ENCODE data around the gene C6orf62.
"Not testable (repeated sequence)": the region's sequence is repeated elsewhere in the genome, so short reads cannot be mapped to it uniquely, and the experiment has no call there.

Gene C6orf62

GRCh38 chr6:24720604-24721460 is 1.9 kb upstream of the C6orf62 start:
- H3K27me3 ChIP-seq (ENCODE audit: control insufficient read depth, insufficient read depth, low read length, poor library complexity, severe bottlenecking): no peaks in the 10 kb centered on the region
- WGBS, 2 experiments: 0 to 1% methylated on average over 60 of the region's 60 CpGs
- peak overlapping the region; percentile 98 for H3K4me3 ChIP-seq (ENCODE audit: insufficient read depth, low read depth, low read length)
- H3K9me3 ChIP-seq (ENCODE audit: control insufficient read depth, low read length): no peaks in the 10 kb centered on the region
- H3K36me3 ChIP-seq (ENCODE audit: control insufficient read depth, insufficient read depth, low read length): peaks cover 5% of the 10 kb centered on the region
- peak overlapping the region; percentile 98 for H3K27ac ChIP-seq (ENCODE audit: insufficient read depth, low read depth, low read length, poor library complexity, severe bottlenecking)
- H3K4me1 ChIP-seq (ENCODE audit: control insufficient read depth, insufficient read depth, low read length): no peaks in the 10 kb centered on the region

GRCh38 chr6:24720131-24720603 is 1.2 kb upstream of the C6orf62 start:
- H3K9me3 ChIP-seq (ENCODE audit: control insufficient read depth, low read length): no peaks in the 10 kb centered on the region
- peaks cover 11% of the 10 kb centered on the region for H3K36me3 ChIP-seq (ENCODE audit: control insufficient read depth, insufficient read depth, low read length)
- no peaks in the 10 kb centered on the region for H3K4me1 ChIP-seq (ENCODE audit: control insufficient read depth, insufficient read depth, low read length)
- H3K27me3 ChIP-seq (ENCODE audit: control insufficient read depth, insufficient read depth, low read length, poor library complexity, severe bottlenecking): no peaks in the 10 kb centered on the region
- WGBS, 2 experiments: 0 to 1% methylated on average over 39 of the region's 39 CpGs
- peak overlapping the region; percentile 98 for H3K27ac ChIP-seq (ENCODE audit: insufficient read depth, low read depth, low read length, poor library complexity, severe bottlenecking)
- H3K4me3 ChIP-seq (ENCODE audit: insufficient read depth, low read depth, low read length): peak overlapping the region; percentile 98

GRCh38 chr6:24718449-24719124 is 367 bp downstream of the C6orf62 start:
- Histone ChIP-seq H3K27me3 (ENCODE audit: control insufficient read depth, insufficient read depth, low read length, poor library complexity, severe bottlenecking) (no peaks in the 10 kb centered on the region), H3K27ac (ENCODE audit: insufficient read depth, low read depth, low read length, poor library complexity, severe bottlenecking) (no peak overlapping the region), H3K4me1 (ENCODE audit: control insufficient read depth, insufficient read depth, low read length) (no peaks in the 10 kb centered on the region), H3K9me3 (ENCODE audit: control insufficient read depth, low read length) (no peaks in the 10 kb centered on the region), H3K36me3 (ENCODE audit: control insufficient read depth, insufficient read depth, low read length) (peaks cover 25% of the 10 kb centered on the region), H3K4me3 (ENCODE audit: insufficient read depth, low read depth, low read length) (peak overlapping the region; percentile 98)
- 39% methylated on average over 7 to 8 of the region's 8 CpGs for WGBS, 2 experiments

GRCh38 chr6:24716602-24717148 is 2.3 kb downstream of the C6orf62 start:
- not testable (repeated sequence) for H3K4me3 ChIP-seq (ENCODE audit: insufficient read depth, low read depth, low read length); H3K4me1 ChIP-seq (ENCODE audit: control insufficient read depth, insufficient read depth, low read length); H3K9me3 ChIP-seq (ENCODE audit: control insufficient read depth, low read length); H3K27ac ChIP-seq (ENCODE audit: insufficient read depth, low read depth, low read length, poor library complexity, severe bottlenecking); H3K27me3 ChIP-seq (ENCODE audit: control insufficient read depth, insufficient read depth, low read length, poor library complexity, severe bottlenecking)
- 93 to 95% methylated on average over 6 to 7 of the region's 7 CpGs for WGBS, 2 experiments
- peaks cover 30% of the 10 kb centered on the region for H3K36me3 ChIP-seq (ENCODE audit: control insufficient read depth, insufficient read depth, low read length)

- 96 to 98% methylated on average over 10 of the region's 10 CpGs for WGBS, 2 experiments
- H3K4me3 ChIP-seq (ENCODE audit: insufficient read depth, low read depth, low read length): no peak overlapping the region
- no peaks in the 10 kb centered on the region for H3K9me3 ChIP-seq (ENCODE audit: control insufficient read depth, low read length)
- H3K27ac ChIP-seq (ENCODE audit: insufficient read depth, low read depth, low read length, poor library complexity, severe bottlenecking): no peak overlapping the region
- H3K36me3 ChIP-seq (ENCODE audit: control insufficient read depth, insufficient read depth, low read length): peaks cover 68% of the 10 kb centered on the region
- H3K4me1 ChIP-seq (ENCODE audit: control insufficient read depth, insufficient read depth, low read length): no peaks in the 10 kb centered on the region
- H3K27me3 ChIP-seq (ENCODE audit: control insufficient read depth, insufficient read depth, low read length, poor library complexity, severe bottlenecking): no peaks in the 10 kb centered on the region
These were observed 8.2 kb downstream of the C6orf62 start for GRCh38 chr6:24710519-24711303.

- Histone ChIP-seq H3K27me3 (ENCODE audit: control insufficient read depth, insufficient read depth, low read length, poor library complexity, severe bottlenecking) (no peaks in the 10 kb centered on the region), H3K4me1 (ENCODE audit: control insufficient read depth, insufficient read depth, low read length) (no peaks in the 10 kb centered on the region), H3K27ac (ENCODE audit: insufficient read depth, low read depth, low read length, poor library complexity, severe bottlenecking) (no peak overlapping the region), H3K9me3 (ENCODE audit: control insufficient read depth, low read length) (no peaks in the 10 kb centered on the region), H3K4me3 (ENCODE audit: insufficient read depth, low read depth, low read length) (no peak overlapping the region), H3K36me3 (ENCODE audit: control insufficient read depth, insufficient read depth, low read length) (peaks cover 59% of the 10 kb centered on the region)
- WGBS, 2 experiments: 88 to 94% methylated on average over 2 to 4 of the region's 4 CpGs
These were observed 9.8 kb downstream of the C6orf62 start for GRCh38 chr6:24709014-24709711.

- no peaks in the 10 kb centered on the region for H3K27me3 ChIP-seq (ENCODE audit: control insufficient read depth, insufficient read depth, low read length, poor library complexity, severe bottlenecking)
- H3K4me3 ChIP-seq (ENCODE audit: insufficient read depth, low read depth, low read length): no peak overlapping the region
- H3K9me3 ChIP-seq (ENCODE audit: control insufficient read depth, low read length): no peaks in the 10 kb centered on the region
- no peak overlapping the region for H3K27ac ChIP-seq (ENCODE audit: insufficient read depth, low read depth, low read length, poor library complexity, severe bottlenecking)
- H3K36me3 ChIP-seq (ENCODE audit: control insufficient read depth, insufficient read depth, low read length): peaks cover 54% of the 10 kb centered on the region
- WGBS, 2 experiments: 95 to 96% methylated on average over 3 of the region's 3 CpGs
- H3K4me1 ChIP-seq (ENCODE audit: control insufficient read depth, insufficient read depth, low read length): no peaks in the 10 kb centered on the region
These were observed 10.3 kb downstream of the C6orf62 start for GRCh38 chr6:24708612-24709011.

GRCh38 chr6:24704468-24704867 is 14.5 kb downstream of the C6orf62 start:
- Histone ChIP-seq H3K9me3 (ENCODE audit: control insufficient read depth, low read length) (no peaks in the 10 kb centered on the region), H3K4me3 (ENCODE audit: insufficient read depth, low read depth, low read length) (no peak overlapping the region), H3K27me3 (ENCODE audit: control insufficient read depth, insufficient read depth, low read length, poor library complexity, severe bottlenecking) (no peaks in the 10 kb centered on the region), H3K27ac (ENCODE audit: insufficient read depth, low read depth, low read length, poor library complexity, severe bottlenecking) (no peak overlapping the region), H3K36me3 (ENCODE audit: control insufficient read depth, insufficient read depth, low read length) (peaks cover 40% of the 10 kb centered on the region), H3K4me1 (ENCODE audit: control insufficient read depth, insufficient read depth, low read length) (no peaks in the 10 kb centered on the region)

GRCh38 chr6:24702720-24703282 is 16.2 kb downstream of the C6orf62 start:
- H3K4me1 ChIP-seq (ENCODE audit: control insufficient read depth, insufficient read depth, low read length): no peaks in the 10 kb centered on the region
- no peaks in the 10 kb centered on the region for H3K9me3 ChIP-seq (ENCODE audit: control insufficient read depth, low read length)
- no peak overlapping the region for H3K27ac ChIP-seq (ENCODE audit: insufficient read depth, low read depth, low read length, poor library complexity, severe bottlenecking)
- H3K36me3 ChIP-seq (ENCODE audit: control insufficient read depth, insufficient read depth, low read length): peaks cover 24% of the 10 kb centered on the region
- no peak overlapping the region for H3K4me3 ChIP-seq (ENCODE audit: insufficient read depth, low read depth, low read length)
- H3K27me3 ChIP-seq (ENCODE audit: control insufficient read depth, insufficient read depth, low read length, poor library complexity, severe bottlenecking): no peaks in the 10 kb centered on the region
- WGBS, 2 experiments: 92 to 94% methylated on average over 4 of the region's 4 CpGs

All from ectodermal cell (in vitro differentiated cells).